AG04449 (cell line): ENCODE data around the gene PPP1R13B.

Source experiments
- CTCF ChIA-PET: fragments of 350-600 bp; formaldehyde crosslinking; extraction: SDS; loops from one replicate; lab custom pipeline; 2021; ENCODE audit warnings: antibody characterized with exemption; lab: Yijun Ruan, JAX
- POLR2A ChIA-PET: fragments of 400-600, 350-600 bp; formaldehyde crosslinking; extraction: SDS; loops from one replicate; lab custom pipeline; 2020; ENCODE audit warnings: antibody characterized with exemption, inconsistent platforms; lab: Yijun Ruan, JAX
- DNase-seq: peaks from one replicate; pipeline ENCODE4 v3.0.0-alpha.2; 2010; ENCODE audit warnings: low read depth, low spot score
- H3K4me3 ChIP-seq: 2 replicates; pipeline ENCODE4 v1.5.1; 2011; ENCODE audit warnings: low read depth, mild to moderate bottlenecking, control low read depth, low read length
- TF ChIP-seq, protein P1 (sequence below): IDR thresholded peaks from one replicate; pipeline ENCODE4 v1.5.1; 2011; ENCODE audit warnings: mild to moderate bottlenecking, moderate library complexity, low read length, control low read depth, inconsistent platforms; ENCODE audit not compliant: insufficient read depth; ENCODE audit errors: missing control alignments

Gene PPP1R13B

GRCh38 chr14:103702497-103703432 lies 144.6 kb downstream of the PPP1R13B start:
- H3K4me3 ChIP-seq = no peak overlapping the region
- ChIA-PET POLR2A (interaction anchor here (0.6 to 1.1 kb wide), 2 partner anchors 12 to 13 kb away, joined by 3 read pairs; partner anchors contain the start of genes XRCC3 and ZFYVE21), CTCF (interaction anchor here (0.9 to 1.3 kb wide), 2 partner anchors 9 to 88 kb away, joined by 3 to 4 read pairs; no protein-coding TSS in a partner anchor)
- no peak for DNase-seq
- TF ChIP-seq, protein P1, sequence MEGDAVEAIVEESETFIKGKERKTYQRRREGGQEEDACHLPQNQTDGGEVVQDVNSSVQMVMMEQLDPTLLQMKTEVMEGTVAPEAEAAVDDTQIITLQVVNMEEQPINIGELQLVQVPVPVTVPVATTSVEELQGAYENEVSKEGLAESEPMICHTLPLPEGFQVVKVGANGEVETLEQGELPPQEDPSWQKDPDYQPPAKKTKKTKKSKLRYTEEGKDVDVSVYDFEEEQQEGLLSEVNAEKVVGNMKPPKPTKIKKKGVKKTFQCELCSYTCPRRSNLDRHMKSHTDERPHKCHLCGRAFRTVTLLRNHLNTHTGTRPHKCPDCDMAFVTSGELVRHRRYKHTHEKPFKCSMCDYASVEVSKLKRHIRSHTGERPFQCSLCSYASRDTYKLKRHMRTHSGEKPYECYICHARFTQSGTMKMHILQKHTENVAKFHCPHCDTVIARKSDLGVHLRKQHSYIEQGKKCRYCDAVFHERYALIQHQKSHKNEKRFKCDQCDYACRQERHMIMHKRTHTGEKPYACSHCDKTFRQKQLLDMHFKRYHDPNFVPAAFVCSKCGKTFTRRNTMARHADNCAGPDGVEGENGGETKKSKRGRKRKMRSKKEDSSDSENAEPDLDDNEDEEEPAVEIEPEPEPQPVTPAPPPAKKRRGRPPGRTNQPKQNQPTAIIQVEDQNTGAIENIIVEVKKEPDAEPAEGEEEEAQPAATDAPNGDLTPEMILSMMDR = no peak

DNA sequence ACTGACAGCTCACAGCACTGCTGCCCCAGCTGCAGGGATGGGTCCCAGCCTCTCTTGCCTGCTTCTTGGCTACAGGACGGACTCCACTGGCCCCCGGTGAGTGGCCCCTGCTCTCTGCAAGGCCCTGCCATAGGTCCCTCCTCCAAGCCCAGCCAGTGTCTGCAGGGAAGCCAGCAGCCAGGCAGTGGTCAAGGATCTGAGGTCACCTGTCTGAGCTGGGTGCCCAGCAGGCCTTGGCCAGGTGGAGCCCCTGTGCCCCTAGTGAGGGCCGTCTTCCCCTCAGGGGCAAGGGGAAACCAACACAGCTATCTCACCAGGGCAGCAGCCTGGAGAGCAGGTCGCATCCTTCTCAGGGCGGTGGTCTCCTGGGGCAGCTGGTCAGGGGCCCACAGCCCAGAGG lies 145.3 kb downstream of the PPP1R13B start:
- H3K4me3 ChIP-seq = no peak overlapping the region
- ChIA-PET CTCF (interaction anchor here (0.9 kb wide), 1 partner anchor 87 kb away, joined by 3 read pairs; no protein-coding TSS in a partner anchor), POLR2A (interaction anchor here (1.1 kb wide), 1 partner anchor 13 kb away, joined by 3 read pairs; the partner anchor contains the start of genes XRCC3 and ZFYVE21)
- TF ChIP-seq, protein P1 = no peak
- no peak for DNase-seq

GRCh38 chr14:103700753-103701490 lies 146.5 kb downstream of the PPP1R13B start:
- POLR2A ChIA-PET = no interaction called here
- DNase-seq = no peak
- CTCF ChIA-PET = no interaction called here
- H3K4me3 ChIP-seq = no peak overlapping the region
- TF ChIP-seq, protein P1 = no peak

DNA sequence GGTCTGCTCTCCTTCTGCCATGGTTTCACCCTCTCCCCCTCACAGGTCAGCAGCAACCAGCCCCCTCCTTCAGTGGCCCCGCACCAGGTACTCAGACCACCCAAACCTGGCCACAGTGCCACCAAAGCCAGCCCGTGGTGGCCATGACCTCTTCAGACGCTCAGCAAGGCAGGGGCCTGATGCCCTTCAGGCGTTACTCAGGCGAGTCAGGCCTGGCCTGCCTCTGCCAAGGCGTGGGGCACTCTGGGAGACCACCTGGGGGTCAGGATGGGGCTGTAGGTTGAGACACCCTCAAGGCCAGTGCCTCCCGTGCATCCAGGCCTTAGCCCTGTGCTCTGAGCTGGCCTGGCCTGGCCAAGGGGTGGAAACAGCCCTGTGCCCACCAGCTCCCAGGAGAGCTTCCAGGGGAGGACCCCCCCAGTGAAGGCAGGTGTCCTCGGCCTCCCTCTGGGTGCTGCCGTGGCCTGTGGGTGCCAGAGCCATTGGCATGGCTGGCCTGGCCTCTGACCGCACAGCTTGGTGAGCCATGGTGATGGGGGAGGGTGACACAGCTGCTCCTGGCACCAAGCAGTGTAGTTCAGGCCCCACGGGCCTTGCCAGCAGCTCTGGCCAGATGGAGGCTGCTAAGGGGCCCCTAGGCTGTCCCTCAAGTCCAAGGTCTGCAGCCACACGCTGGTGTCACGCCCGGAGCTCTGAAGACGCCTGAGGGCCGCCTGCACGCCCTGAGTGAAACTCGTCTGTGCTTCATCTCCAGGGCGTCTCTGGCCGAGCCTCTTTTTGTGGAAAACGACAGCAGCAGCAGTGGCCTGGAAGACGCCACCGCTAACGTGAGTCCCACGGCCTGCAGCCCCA lies 147.2 kb downstream of the PPP1R13B start:
- no peak overlapping the region for H3K4me3 ChIP-seq
- TF ChIP-seq, protein P1 = no peak
- POLR2A ChIA-PET = no interaction called here
- CTCF ChIA-PET = no interaction called here
- DNase-seq = no peak

DNA sequence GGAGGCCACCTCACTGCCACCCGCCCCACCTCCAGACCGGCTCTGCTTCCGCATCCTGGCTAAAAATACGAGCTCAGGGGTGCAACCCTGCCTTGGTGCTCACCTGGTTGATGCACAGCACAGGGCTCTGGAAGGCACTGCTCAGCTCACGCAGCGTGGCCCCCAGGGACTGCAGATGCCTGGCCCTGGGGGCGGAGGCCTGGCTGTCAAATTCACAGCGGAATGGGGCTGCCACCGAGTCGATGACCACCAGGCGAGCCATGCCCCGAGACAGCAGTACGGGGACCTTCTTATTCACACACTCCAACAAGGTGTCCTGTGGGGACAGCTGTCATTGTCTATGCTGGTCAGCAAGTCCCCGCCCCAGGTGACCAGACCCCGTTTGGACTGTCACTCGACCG lies 148.1 kb downstream of the PPP1R13B start:
- POLR2A ChIA-PET = interaction anchor here (0.7 kb wide), 1 partner anchor 65 kb away, joined by 3 read pairs; no protein-coding TSS in a partner anchor
- no peak for DNase-seq
- CTCF ChIA-PET = interaction anchor here (1.2 kb wide), 1 partner anchor 20 kb away, joined by 3 read pairs; no protein-coding TSS in a partner anchor
- TF ChIP-seq, protein P1 = no peak
- H3K4me3 ChIP-seq = no peak overlapping the region
